Karpas-422 (cell line): ENCODE results near the gene GPR63. TPM values are rescaled to one million over a fixed set of nuclear protein-coding genes. Genes with fewer than 3 reads are reported as not detected.

Source experiments
- DNase-seq: peaks from one replicate; pipeline ENCODE4 v3.0.0-alpha.2; 2015
- H2AFZ ChIP-seq: fragments of 200-600 bp; sonication (generic); 2 replicates; pipeline ENCODE4 v1.6.1; 2014; ENCODE audit warnings: antibody characterized with exemption, low read length, mixed read lengths
- H3K27ac ChIP-seq: fragments of 200-600 bp; sonication (generic); 2 replicates; pipeline ENCODE4 v1.5.1; 2014; ENCODE audit warnings: mild to moderate bottlenecking, low read length, moderate library complexity
- H3K27me3 ChIP-seq: fragments of 200-600 bp; sonication (generic); 2 replicates; pipeline ENCODE4 v1.6.1; 2014; ENCODE audit warnings: low read length, mixed read lengths
- H3K36me3 ChIP-seq: fragments of 200-600 bp; sonication (generic); 2 replicates; pipeline ENCODE4 v1.6.1; 2014; ENCODE audit warnings: low read length, mixed read lengths; ENCODE audit not compliant: insufficient read depth
- H3K4me1 ChIP-seq: fragments of 200-600 bp; sonication (generic); 2 replicates; pipeline ENCODE4 v1.6.1; 2014; ENCODE audit warnings: mild to moderate bottlenecking, low read length, mixed read lengths
- H3K4me2 ChIP-seq: fragments of 200-600 bp; sonication (generic); 2 replicates; pipeline ENCODE4 v1.6.1; 2014; ENCODE audit warnings: low read length, low read depth, mild to moderate bottlenecking; ENCODE audit not compliant: poor library complexity, severe bottlenecking
- H3K4me3 ChIP-seq: fragments of 200-600 bp; sonication (generic); 2 replicates; pipeline ENCODE4 v1.5.1; 2014; ENCODE audit warnings: mild to moderate bottlenecking, antibody characterized with exemption, low read length, mixed read lengths
- H3K79me2 ChIP-seq: fragments of 200-600 bp; sonication (generic); 2 replicates; pipeline ENCODE4 v1.6.1; 2014; ENCODE audit warnings: mild to moderate bottlenecking, low read length, mixed read lengths
- H3K9ac ChIP-seq: fragments of 200-600 bp; sonication (generic); 2 replicates; pipeline ENCODE4 v1.6.0; 2014; ENCODE audit warnings: low read length
- H3K9me2 ChIP-seq: fragments of 200-600 bp; sonication (generic), shearing (Covaris generic); replicated peaks from 2 replicates; pipeline ENCODE4 v1.6.0; 2014; ENCODE audit warnings: mild to moderate bottlenecking, low read length, moderate library complexity; ENCODE audit not compliant: insufficient read depth
- H3K9me3 ChIP-seq: fragments of 300-700, 200-600 bp; sonication (generic); 2 replicates; pipeline ENCODE4 v1.6.1; 2014; ENCODE audit warnings: low read length, mixed read lengths
- H4K20me1 ChIP-seq: fragments of 200-600 bp; sonication (generic); 2 replicates; pipeline ENCODE4 v1.6.1; 2014; ENCODE audit warnings: mild to moderate bottlenecking, antibody characterized with exemption, low read length, low read depth; ENCODE audit not compliant: insufficient read depth
- total RNA-seq: library from RNA; depleted of rRNA; stranded (reverse); fragments of >200 nt; shearing (Covaris generic); gene quantifications from 2 replicates; pipeline ENCODE4 v1.2.3, GENCODE V29; 2014; ENCODE audit warnings: low replicate concordance

The GPR63 gene
- total RNA-seq, 1 experiment from 2014 or later, result not detected

DNA sequence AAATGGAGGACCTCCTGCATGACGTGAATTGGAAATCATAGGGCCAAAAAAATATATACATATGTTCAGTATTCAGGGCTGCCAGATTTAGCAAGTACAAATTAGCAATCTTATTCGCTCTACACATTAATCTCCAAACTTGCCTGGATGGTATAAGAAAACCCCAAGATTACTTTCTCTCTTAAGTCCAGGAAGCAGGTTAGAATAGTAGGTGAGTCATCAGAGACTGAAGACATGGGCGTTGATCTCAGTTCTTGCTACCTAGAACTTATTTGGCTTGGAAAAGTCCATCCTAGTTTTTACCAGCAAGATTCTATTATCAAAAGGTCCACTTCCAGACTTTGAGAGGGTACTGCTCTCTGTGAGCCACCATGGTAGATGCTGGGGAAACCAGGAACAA, 47.4 kb downstream of the GPR63 start:
- Histone ChIP-seq H3K36me3 (no peaks in the 10 kb centered on the region), H3K4me2 (no peak overlapping the region), H3K27me3 (no peaks in the 10 kb centered on the region), H3K9me2 (no peaks in the 10 kb centered on the region), H3K79me2 (no peaks in the 10 kb centered on the region), H3K4me3 (no peak overlapping the region), H2AFZ (no peak overlapping the region), H3K27ac (no peak overlapping the region), H4K20me1 (no peaks in the 10 kb centered on the region), H3K9me3 (no peaks in the 10 kb centered on the region), H3K9ac (no peak overlapping the region), H3K4me1 (no peaks in the 10 kb centered on the region)
- no peak for DNase-seq

DNA sequence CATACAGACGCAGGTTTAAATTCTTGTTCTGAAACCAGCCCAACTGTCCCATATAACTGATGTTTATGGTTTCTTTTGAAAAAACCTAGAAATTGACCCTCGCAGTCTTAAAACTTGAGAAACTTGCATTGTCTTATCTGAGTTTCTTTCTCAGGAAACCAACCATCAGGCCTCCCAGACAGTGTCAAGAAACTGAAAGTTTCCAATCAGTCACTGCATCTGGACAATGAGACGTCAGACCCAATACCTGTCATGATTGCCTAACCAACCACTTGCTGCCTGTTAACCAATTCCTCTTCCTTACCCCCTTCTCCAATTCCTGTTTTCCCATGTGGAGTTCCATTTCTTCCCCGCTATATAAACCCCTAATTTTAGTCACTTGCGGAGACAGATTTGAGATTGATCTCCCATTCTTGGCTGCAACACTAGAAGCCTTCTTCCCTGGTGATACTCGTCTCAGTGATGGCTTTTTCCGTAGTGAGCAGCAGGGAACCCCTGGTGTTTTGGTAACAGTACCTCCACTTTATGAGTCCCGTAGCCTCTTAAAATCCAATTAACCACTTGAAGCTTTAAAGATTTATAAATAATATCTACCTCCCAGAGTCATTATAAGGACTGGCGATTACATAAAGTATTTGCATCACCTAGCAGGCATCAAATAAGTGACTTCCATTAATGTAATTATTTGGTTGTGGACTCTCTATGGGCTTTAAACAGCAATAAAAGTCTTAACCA, 49.3 kb downstream of the GPR63 start:
- H3K9me2 ChIP-seq, result no peaks in the 10 kb centered on the region

DNA sequence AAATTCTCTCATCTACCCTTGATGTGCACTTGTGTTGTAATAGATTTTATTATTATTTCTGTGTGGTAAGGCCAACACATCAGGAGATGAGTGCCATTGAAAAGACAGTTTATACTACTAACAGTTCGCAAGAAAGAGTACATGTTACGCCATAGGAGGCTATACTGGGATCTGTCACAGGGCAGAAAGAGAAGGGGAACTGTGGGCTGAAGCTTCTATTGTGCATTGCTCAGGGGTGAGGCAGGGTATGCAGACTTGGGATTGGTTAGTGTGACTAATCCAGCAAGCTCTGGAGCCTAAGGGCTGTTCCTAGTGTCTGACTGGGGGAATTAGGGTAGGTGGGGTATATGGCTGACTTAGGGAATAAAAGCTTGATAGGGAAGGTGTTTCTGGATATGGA, 50.9 kb downstream of the GPR63 start:
- Histone ChIP-seq H3K27ac (no peak overlapping the region), H3K9me2 (no peaks in the 10 kb centered on the region), H3K9me3 (no peaks in the 10 kb centered on the region), H2AFZ (no peak overlapping the region), H3K4me1 (no peaks in the 10 kb centered on the region), H3K79me2 (no peaks in the 10 kb centered on the region), H3K9ac (no peak overlapping the region), H3K4me2 (no peak overlapping the region), H3K36me3 (no peaks in the 10 kb centered on the region), H4K20me1 (no peaks in the 10 kb centered on the region), H3K27me3 (no peaks in the 10 kb centered on the region), H3K4me3 (no peak overlapping the region)
- no peak for DNase-seq

More for the DNA sequence above, 49.3 kb downstream of the GPR63 start:
- H3K27ac ChIP-seq, result no peak overlapping the region
- H4K20me1 ChIP-seq, result no peaks in the 10 kb centered on the region
- H3K9me3 ChIP-seq, result no peaks in the 10 kb centered on the region
- no peaks in the 10 kb centered on the region for H3K27me3 ChIP-seq
- no peak overlapping the region for H3K4me3 ChIP-seq
- no peak for DNase-seq
- H3K36me3 ChIP-seq, result no peaks in the 10 kb centered on the region
- no peak overlapping the region for H3K4me2 ChIP-seq
- no peak overlapping the region for H2AFZ ChIP-seq
- no peaks in the 10 kb centered on the region for H3K79me2 ChIP-seq
- H3K9ac ChIP-seq, result no peak overlapping the region
- H3K4me1 ChIP-seq, result no peaks in the 10 kb centered on the region

GRCh38 chr6:96784650-96785049, 52.6 kb downstream of the GPR63 start:
- Histone ChIP-seq H3K36me3 (no peaks in the 10 kb centered on the region), H3K9ac (no peak overlapping the region), H2AFZ (no peak overlapping the region), H3K4me1 (no peaks in the 10 kb centered on the region), H3K4me2 (no peak overlapping the region), H3K27me3 (no peaks in the 10 kb centered on the region), H3K79me2 (no peaks in the 10 kb centered on the region), H3K9me2 (no peaks in the 10 kb centered on the region), H3K9me3 (no peaks in the 10 kb centered on the region), H3K27ac (no peak overlapping the region), H4K20me1 (no peaks in the 10 kb centered on the region), H3K4me3 (no peak overlapping the region)
- no peak for DNase-seq

DNA sequence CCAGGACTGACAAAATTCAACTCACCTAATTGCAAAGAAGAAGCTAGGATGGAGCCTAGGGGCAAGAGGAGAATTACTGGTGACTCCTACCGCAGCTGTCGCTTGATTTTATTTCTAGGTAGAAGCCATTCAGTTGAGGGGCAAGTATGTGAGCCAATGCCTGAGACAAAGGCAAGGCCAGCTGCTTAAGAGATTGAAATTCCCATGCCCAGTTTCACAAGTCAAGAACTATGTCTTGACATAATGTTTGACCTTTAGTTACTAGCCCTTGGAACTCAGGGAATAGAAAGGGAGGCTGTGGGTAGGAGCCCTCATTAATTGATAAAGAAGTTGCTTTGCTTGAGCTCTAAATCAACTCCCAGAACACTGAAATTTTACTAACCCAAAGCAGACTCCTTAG, 54.0 kb downstream of the GPR63 start:
- no peaks in the 10 kb centered on the region for H3K9me2 ChIP-seq
- H3K4me2 ChIP-seq, result no peak overlapping the region
- no peak overlapping the region for H3K27ac ChIP-seq
- no peak overlapping the region for H3K9ac ChIP-seq
- H3K79me2 ChIP-seq, result no peaks in the 10 kb centered on the region
- H3K27me3 ChIP-seq, result no peaks in the 10 kb centered on the region
- H3K4me3 ChIP-seq, result no peak overlapping the region
- no peak overlapping the region for H2AFZ ChIP-seq
- H3K36me3 ChIP-seq, result no peaks in the 10 kb centered on the region
- H3K4me1 ChIP-seq, result no peaks in the 10 kb centered on the region
- no peaks in the 10 kb centered on the region for H4K20me1 ChIP-seq
- H3K9me3 ChIP-seq, result no peaks in the 10 kb centered on the region
- no peak for DNase-seq

GRCh38 chr6:96781557-96781956, 55.7 kb downstream of the GPR63 start:
- no peaks in the 10 kb centered on the region for H3K36me3 ChIP-seq
- H4K20me1 ChIP-seq, result no peaks in the 10 kb centered on the region
- H3K4me2 ChIP-seq, result no peak overlapping the region
- no peaks in the 10 kb centered on the region for H3K9me3 ChIP-seq
- no peaks in the 10 kb centered on the region for H3K4me1 ChIP-seq
- no peaks in the 10 kb centered on the region for H3K9me2 ChIP-seq
- H3K27me3 ChIP-seq, result no peaks in the 10 kb centered on the region
- no peak overlapping the region for H2AFZ ChIP-seq
- H3K79me2 ChIP-seq, result no peaks in the 10 kb centered on the region
- H3K27ac ChIP-seq, result no peak overlapping the region
- H3K9ac ChIP-seq, result no peak overlapping the region
- no peak overlapping the region for H3K4me3 ChIP-seq
- DNase-seq, result no peak

- H3K4me3 ChIP-seq, result no peak overlapping the region
- no peaks in the 10 kb centered on the region for H3K36me3 ChIP-seq
- no peak overlapping the region for H2AFZ ChIP-seq
- H3K79me2 ChIP-seq, result no peaks in the 10 kb centered on the region
- no peaks in the 10 kb centered on the region for H4K20me1 ChIP-seq
- no peak overlapping the region for H3K27ac ChIP-seq
- no peaks in the 10 kb centered on the region for H3K4me1 ChIP-seq
- no peaks in the 10 kb centered on the region for H3K27me3 ChIP-seq
- H3K9me2 ChIP-seq, result no peaks in the 10 kb centered on the region
- no peak overlapping the region for H3K4me2 ChIP-seq
- no peak for DNase-seq
- no peaks in the 10 kb centered on the region for H3K9me3 ChIP-seq
- H3K9ac ChIP-seq, result no peak overlapping the region
Measured at GRCh38 chr6:96777113-96777512, 60.2 kb downstream of the GPR63 start.

- H2AFZ ChIP-seq, result no peak overlapping the region
- H3K4me2 ChIP-seq, result no peak overlapping the region
- no peaks in the 10 kb centered on the region for H3K36me3 ChIP-seq
- H3K79me2 ChIP-seq, result no peaks in the 10 kb centered on the region
- H4K20me1 ChIP-seq, result no peaks in the 10 kb centered on the region
- no peak overlapping the region for H3K9ac ChIP-seq
- H3K27ac ChIP-seq, result no peak overlapping the region
- H3K9me2 ChIP-seq, result no peaks in the 10 kb centered on the region
- no peaks in the 10 kb centered on the region for H3K4me1 ChIP-seq
- no peak overlapping the region for H3K4me3 ChIP-seq
- H3K27me3 ChIP-seq, result no peaks in the 10 kb centered on the region
- H3K9me3 ChIP-seq, result no peaks in the 10 kb centered on the region
- DNase-seq, result no peak
Measured at GRCh38 chr6:96775727-96776400, 61.4 kb downstream of the GPR63 start.
